Parathyroid adenoma (tissue), 2 donors: ENCODE results near the gene MPP2.
"Not testable (repeated sequence)": the region's sequence is repeated elsewhere in the genome, so short reads cannot be mapped to it uniquely, and the experiment has no call there.

Source experiments
- H2AFZ ChIP-seq: fragments of 300-600 bp; sonication (generic); one replicate; pipeline ENCODE4 v1.7.0; 2017; ENCODE audit warnings: antibody characterized with exemption, mild to moderate bottlenecking
- H3K27ac ChIP-seq: fragments of 300-600 bp; sonication (generic); one replicate; pipeline ENCODE4 v1.7.0; 2017
- H3K27me3 ChIP-seq: fragments of 300-600 bp; sonication (generic); one replicate; pipeline ENCODE4 v1.7.0; 2017; ENCODE audit warnings: low read length; ENCODE audit not compliant: control insufficient read depth, insufficient read depth
- H3K36me3 ChIP-seq: fragments of 300-600 bp; sonication (generic); one replicate; pipeline ENCODE4 v1.7.0; 2017; ENCODE audit warnings: low read length; ENCODE audit not compliant: control insufficient read depth, insufficient read depth
- H3K4me1 ChIP-seq: fragments of 300-600 bp; sonication (generic); one replicate; pipeline ENCODE4 v1.7.0; 2017; ENCODE audit warnings: control low read depth
- H3K4me2 ChIP-seq: fragments of 300-600 bp; sonication (generic); one replicate; pipeline ENCODE4 v1.7.0; 2017; ENCODE audit warnings: low read length
- H3K4me3 ChIP-seq: fragments of 300-600 bp; sonication (generic); one replicate; pipeline ENCODE4 v1.7.0; 2017; ENCODE audit warnings: low read depth, low read length
- H3K79me2 ChIP-seq: fragments of 300-600 bp; sonication (generic); one replicate; pipeline ENCODE4 v1.7.0; 2017; ENCODE audit warnings: control low read depth
- H3K9ac ChIP-seq: fragments of 300-600 bp; sonication (generic); one replicate; pipeline ENCODE4 v1.7.0; 2017; ENCODE audit warnings: mild to moderate bottlenecking
- H3K9me3 ChIP-seq: fragments of 300-600 bp; sonication (generic); one replicate; pipeline ENCODE4 v1.7.0; 2017; ENCODE audit warnings: low read length; ENCODE audit not compliant: control insufficient read depth
- TF ChIP-seq, protein P1 (sequence below): fragments of 300-600 bp; sonication (generic); IDR thresholded peaks from one replicate; pipeline ENCODE4 v1.7.0; 2017; ENCODE audit warnings: antibody characterized with exemption, mild to moderate bottlenecking
- donor health status: primary hyperparathyroidism.

Gene MPP2

DNA sequence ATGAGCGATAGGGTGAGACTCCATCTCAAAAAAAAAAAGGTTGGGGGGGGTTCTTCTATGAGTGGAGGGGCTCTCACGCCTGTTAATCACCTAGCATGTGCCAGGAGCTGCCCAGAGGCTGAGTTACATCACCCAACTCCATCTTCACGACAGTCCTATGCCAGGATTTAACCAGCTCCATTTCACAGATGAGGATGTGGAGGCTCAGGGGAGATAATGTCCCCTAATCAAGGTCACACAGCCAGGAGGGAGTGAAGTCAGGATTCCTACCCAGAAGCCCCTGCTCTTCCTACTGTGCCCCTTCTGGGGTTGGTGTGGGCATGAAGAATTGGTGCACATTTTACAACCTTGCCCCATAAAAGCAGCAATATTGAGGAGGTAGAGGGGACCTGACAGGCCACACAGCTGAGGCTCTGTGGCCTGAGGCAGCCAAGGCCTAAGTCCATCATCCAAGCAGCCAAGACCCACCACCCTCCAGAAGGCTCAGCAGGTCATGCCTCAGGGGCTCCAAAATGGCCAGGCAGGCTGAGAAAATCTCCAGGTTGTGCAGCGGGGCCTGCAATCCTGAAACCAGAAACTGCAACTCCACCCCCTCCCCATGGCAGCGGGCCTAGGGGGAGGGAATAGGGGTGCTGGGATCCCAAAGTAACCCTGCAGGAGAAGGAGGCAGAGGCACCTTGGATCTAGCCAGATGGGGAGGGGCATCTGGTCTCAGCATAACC lies 28.0 kb upstream of the MPP2 start:
- Histone ChIP-seq H3K4me3 (no peak overlapping the region), H3K79me2 (no peaks in the 10 kb centered on the region), H3K9ac (no peak overlapping the region), H3K36me3 (no peaks in the 10 kb centered on the region), H3K4me2 (no peak overlapping the region), H3K9me3 (no peaks in the 10 kb centered on the region), H3K4me1 (peaks cover 33% of the 10 kb centered on the region), H2AFZ (peak overlapping the region; percentile 36), H3K27ac (peak overlapping the region; percentile 53), H3K27me3 (no peaks in the 10 kb centered on the region)
- TF ChIP-seq, protein P1, sequence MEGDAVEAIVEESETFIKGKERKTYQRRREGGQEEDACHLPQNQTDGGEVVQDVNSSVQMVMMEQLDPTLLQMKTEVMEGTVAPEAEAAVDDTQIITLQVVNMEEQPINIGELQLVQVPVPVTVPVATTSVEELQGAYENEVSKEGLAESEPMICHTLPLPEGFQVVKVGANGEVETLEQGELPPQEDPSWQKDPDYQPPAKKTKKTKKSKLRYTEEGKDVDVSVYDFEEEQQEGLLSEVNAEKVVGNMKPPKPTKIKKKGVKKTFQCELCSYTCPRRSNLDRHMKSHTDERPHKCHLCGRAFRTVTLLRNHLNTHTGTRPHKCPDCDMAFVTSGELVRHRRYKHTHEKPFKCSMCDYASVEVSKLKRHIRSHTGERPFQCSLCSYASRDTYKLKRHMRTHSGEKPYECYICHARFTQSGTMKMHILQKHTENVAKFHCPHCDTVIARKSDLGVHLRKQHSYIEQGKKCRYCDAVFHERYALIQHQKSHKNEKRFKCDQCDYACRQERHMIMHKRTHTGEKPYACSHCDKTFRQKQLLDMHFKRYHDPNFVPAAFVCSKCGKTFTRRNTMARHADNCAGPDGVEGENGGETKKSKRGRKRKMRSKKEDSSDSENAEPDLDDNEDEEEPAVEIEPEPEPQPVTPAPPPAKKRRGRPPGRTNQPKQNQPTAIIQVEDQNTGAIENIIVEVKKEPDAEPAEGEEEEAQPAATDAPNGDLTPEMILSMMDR, result no peak

- Histone ChIP-seq H3K36me3 (no peaks in the 10 kb centered on the region), H3K27ac (no peak overlapping the region), H3K9me3 (no peaks in the 10 kb centered on the region), H3K4me3 (no peak overlapping the region), H3K4me2 (no peak overlapping the region), H3K9ac (no peak overlapping the region), H3K27me3 (no peaks in the 10 kb centered on the region), H3K79me2 (no peaks in the 10 kb centered on the region), H3K4me1 (peaks cover 34% of the 10 kb centered on the region), H2AFZ (no peak overlapping the region)
- TF ChIP-seq, protein P1, result no peak
Observed at GRCh38 chr17:43932923-43933322, 25.6 kb upstream of the MPP2 start.

DNA sequence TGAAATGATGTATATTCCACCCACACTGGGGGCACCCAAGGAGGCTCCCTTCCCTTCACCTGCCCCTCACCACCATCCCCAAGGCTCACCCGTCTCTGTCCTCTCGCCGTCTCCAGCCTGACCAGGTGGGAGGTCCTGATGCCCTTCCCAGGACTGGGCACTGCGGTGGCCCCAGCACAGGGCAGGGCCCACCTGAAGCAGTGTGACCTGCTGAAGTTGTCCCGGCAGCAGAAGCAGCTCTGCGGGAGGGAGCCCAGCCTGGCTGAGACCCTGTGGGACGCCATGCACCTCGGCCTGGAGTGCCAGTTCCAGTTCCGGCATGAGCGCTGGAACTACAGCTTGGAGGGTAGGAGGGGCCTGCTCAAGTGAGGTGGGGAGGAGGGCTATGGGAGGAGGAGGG lies 25.0 kb upstream of the MPP2 start:
- no peak overlapping the region for H3K27ac ChIP-seq

DNA sequence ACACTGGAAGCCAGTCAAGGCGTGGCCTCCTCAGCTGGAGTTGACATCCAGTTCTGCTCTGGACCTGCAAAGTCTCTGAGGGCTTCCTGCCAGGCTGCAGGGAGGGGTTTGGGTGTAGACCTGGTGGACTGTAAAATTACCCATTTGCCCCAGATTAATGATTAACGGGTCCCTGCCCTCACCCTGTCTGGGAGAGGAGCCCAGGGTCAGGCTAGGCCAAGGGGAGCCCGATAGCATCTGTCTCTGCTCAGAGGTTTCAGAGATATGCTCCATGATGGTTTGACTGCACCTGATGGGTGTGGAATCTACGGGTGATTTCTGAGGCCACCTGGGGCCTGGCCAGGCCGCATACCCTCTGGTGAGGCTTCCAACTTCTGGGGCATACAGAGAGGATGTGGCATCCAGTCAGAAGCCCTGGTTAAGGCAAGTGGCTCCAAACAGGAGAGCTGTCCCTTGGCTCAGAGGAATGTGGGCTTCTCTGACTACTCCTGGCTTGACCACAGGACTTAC lies 23.8 kb upstream of the MPP2 start:
- no peaks in the 10 kb centered on the region for H3K27me3 ChIP-seq
- no peak overlapping the region for H3K4me3 ChIP-seq
- peaks cover 29% of the 10 kb centered on the region for H3K4me1 ChIP-seq
- H3K79me2 ChIP-seq, result no peaks in the 10 kb centered on the region
- TF ChIP-seq, protein P1, result no peak
- no peaks in the 10 kb centered on the region for H3K9me3 ChIP-seq
- no peak overlapping the region for H3K4me2 ChIP-seq
- no peaks in the 10 kb centered on the region for H3K36me3 ChIP-seq
- H3K9ac ChIP-seq, result no peak overlapping the region
- H3K27ac ChIP-seq, result peak overlapping the region; percentile 63
- peak overlapping the region; percentile 50 for H2AFZ ChIP-seq

More for the DNA sequence above, 25.0 kb upstream of the MPP2 start:
- Histone ChIP-seq H3K9me3 (no peaks in the 10 kb centered on the region), H3K4me1 (peaks cover 34% of the 10 kb centered on the region), H3K4me3 (no peak overlapping the region), H2AFZ (no peak overlapping the region), H3K79me2 (no peaks in the 10 kb centered on the region), H3K36me3 (no peaks in the 10 kb centered on the region), H3K9ac (no peak overlapping the region), H3K27me3 (no peaks in the 10 kb centered on the region), H3K4me2 (no peak overlapping the region)
- TF ChIP-seq, protein P1, result no peak

GRCh38 chr17:43928609-43929008 lies 21.3 kb upstream of the MPP2 start:
- H3K79me2 ChIP-seq, result no peaks in the 10 kb centered on the region
- no peaks in the 10 kb centered on the region for H3K27me3 ChIP-seq
- TF ChIP-seq, protein P1, result no peak

GRCh38 chr17:43927929-43928328 lies 20.6 kb upstream of the MPP2 start:
- not testable (repeated sequence) for H3K27ac ChIP-seq, H3K9ac ChIP-seq, H3K4me3 ChIP-seq

More at GRCh38 chr17:43928609-43929008, 21.3 kb upstream of the MPP2 start:
- no peak overlapping the region for H2AFZ ChIP-seq
- no peak overlapping the region for H3K9ac ChIP-seq
- H3K9me3 ChIP-seq, result no peaks in the 10 kb centered on the region
- H3K36me3 ChIP-seq, result no peaks in the 10 kb centered on the region
- peaks cover 19% of the 10 kb centered on the region for H3K4me1 ChIP-seq
- H3K27ac ChIP-seq, result no peak overlapping the region
- no peak overlapping the region for H3K4me2 ChIP-seq
- no peak overlapping the region for H3K4me3 ChIP-seq

More at GRCh38 chr17:43927929-43928328, 20.6 kb upstream of the MPP2 start:
- H2AFZ ChIP-seq, result peak overlapping the region; percentile 98
- H3K4me2 ChIP-seq, H3K27me3 ChIP-seq, H3K36me3 ChIP-seq, H3K9me3 ChIP-seq, H3K79me2 ChIP-seq: not testable (repeated sequence)
- H3K4me1 ChIP-seq, result peaks cover 19% of the 10 kb centered on the region
